WTC11 (cell line): Measurements from ENCODE around the gene TRMT2A. TPM values are rescaled to one million over a fixed set of nuclear protein-coding genes. Genes with fewer than 3 reads are reported as not detected.

Experiments
- ATAC-seq: fragments of 200-7000 bp; cut with Tn5 transposase; 2 replicates; pipeline ENCODE4 v1.10.0; 2021; ENCODE audit warnings: mild to moderate bottlenecking, moderate library complexity
- CTCF ChIA-PET: fragments of 300-600 bp; sonication (Branson Sonifier 250); formaldehyde crosslinking; loops from one replicate; lab custom pipeline; 2021; ENCODE audit warnings: antibody characterized with exemption; lab: Charles Lee
- POLR2A ChIA-PET: fragments of 350-600 bp; sonication (Branson Sonifier 250); formaldehyde crosslinking; loops from one replicate; lab custom pipeline; 2021; ENCODE audit warnings: antibody characterized with exemption; lab: Charles Lee
- DNase-seq: peaks from one replicate; pipeline ENCODE4 v3.0.0; 2021; ENCODE audit warnings: low spot score
- H3K27ac Mint-ChIP-seq: 2 replicates; pipeline ENCODE4 v1.8.0; 2021; ENCODE audit warnings: mixed read lengths
- H3K27me3 Mint-ChIP-seq: 2 replicates; pipeline ENCODE4 v1.8.0; 2021; ENCODE audit warnings: low read depth, mild to moderate bottlenecking, moderate library complexity, mixed read lengths
- H3K36me3 Mint-ChIP-seq: 2 replicates; pipeline ENCODE4 v1.8.0; 2021; ENCODE audit warnings: mixed read lengths
- H3K4me1 Mint-ChIP-seq: 2 replicates; pipeline ENCODE4 v1.8.0; 2022; ENCODE audit warnings: mixed read lengths
- H3K4me3 Mint-ChIP-seq: 2 replicates; pipeline ENCODE4 v1.8.0; 2021; ENCODE audit warnings: mild to moderate bottlenecking, moderate library complexity, mixed read lengths
- H3K9me3 Mint-ChIP-seq: 2 replicates; pipeline ENCODE4 v1.8.0; 2021; ENCODE audit warnings: mixed read lengths
- IRF2 ChIP-seq: sonication (generic); formaldehyde crosslinking; IDR thresholded peaks from 2 replicates; pipeline ENCODE4 v1.8.0; 2022; ENCODE audit warnings: low read depth, missing genetic modification reagents, borderline replicate concordance
- NFATC4 ChIP-seq: fragments of 250-450 bp; sonication (Bioruptor Pico); IDR thresholded peaks from 2 replicates; pipeline ENCODE4 v1.9.0; 2021; ENCODE audit warnings: mild to moderate bottlenecking
- NFE2L1 ChIP-seq: sonication (generic); formaldehyde crosslinking; IDR thresholded peaks from 2 replicates; pipeline ENCODE4 v1.8.1; 2023; ENCODE audit warnings: missing genetic modification reagents
- NR1H2 ChIP-seq: sonication (generic); formaldehyde crosslinking; IDR thresholded peaks from 2 replicates; pipeline ENCODE4 v1.9.0; 2021; ENCODE audit warnings: mild to moderate bottlenecking, moderate library complexity, missing genetic modification reagents
- OVOL2 ChIP-seq: fragments of 250-450 bp; sonication (Bioruptor Pico); IDR thresholded peaks from 2 replicates; pipeline ENCODE4 v1.9.0; 2021; ENCODE audit warnings: mild to moderate bottlenecking, borderline replicate concordance
- PRRX2 ChIP-seq: fragments of 250-450 bp; sonication (Bioruptor Pico); IDR thresholded peaks from 2 replicates; pipeline ENCODE4 v1.8.0; 2021; ENCODE audit warnings: mild to moderate bottlenecking
- RORB ChIP-seq: fragments of 250-450 bp; sonication (Bioruptor Pico); IDR thresholded peaks from 2 replicates; pipeline ENCODE4 v1.9.0; 2021; ENCODE audit warnings: mild to moderate bottlenecking
- SMAD4 ChIP-seq: sonication (generic); formaldehyde crosslinking; IDR thresholded peaks from 2 replicates; pipeline ENCODE4 v1.8.0; 2022; ENCODE audit warnings: mild to moderate bottlenecking, missing genetic modification reagents
- SOX15 ChIP-seq: fragments of 250-450 bp; sonication (Bioruptor Pico); IDR thresholded peaks from 2 replicates; pipeline ENCODE4 v1.9.0; 2021; ENCODE audit warnings: mild to moderate bottlenecking
- SP1 ChIP-seq: sonication (generic); formaldehyde crosslinking; conservative IDR thresholded peaks from 2 replicates; pipeline ENCODE4 v1.8.1; 2022; ENCODE audit warnings: missing genetic modification reagents
- TCF7 ChIP-seq: sonication (generic); formaldehyde crosslinking; IDR thresholded peaks from 2 replicates; pipeline ENCODE4 v1.8.0; 2022; ENCODE audit warnings: mild to moderate bottlenecking, low read depth, missing genetic modification reagents, moderate library complexity
- TP53 ChIP-seq: sonication (generic); formaldehyde crosslinking; IDR thresholded peaks from 2 replicates; pipeline ENCODE4 v1.8.1; 2023; ENCODE audit warnings: mild to moderate bottlenecking, missing genetic modification reagents
- ZNF121 ChIP-seq: sonication (generic); formaldehyde crosslinking; IDR thresholded peaks from 2 replicates; pipeline ENCODE4 v1.8.0; 2023; ENCODE audit warnings: missing genetic modification reagents
- ZNF232 ChIP-seq: sonication (generic); formaldehyde crosslinking; IDR thresholded peaks from 2 replicates; pipeline ENCODE4 v1.8.0; 2022; ENCODE audit warnings: mild to moderate bottlenecking, missing genetic modification reagents
- ZNF263 ChIP-seq: sonication (generic); formaldehyde crosslinking; IDR thresholded peaks from 2 replicates; pipeline ENCODE4 v1.8.1; 2022; ENCODE audit warnings: low read depth, mild to moderate bottlenecking, moderate library complexity, missing genetic modification reagents
- ZNF396 ChIP-seq: fragments of 250-450 bp; sonication (Bioruptor Pico); IDR thresholded peaks from 2 replicates; pipeline ENCODE4 v1.8.0; 2021; ENCODE audit warnings: mild to moderate bottlenecking, moderate library complexity, borderline replicate concordance
- ZNF532 ChIP-seq: fragments of 250-450 bp; sonication (Bioruptor Pico); IDR thresholded peaks from 2 replicates; pipeline ENCODE4 v1.9.0; 2021; ENCODE audit warnings: mild to moderate bottlenecking, borderline replicate concordance
- total RNA-seq: library from RNA; stranded (reverse); gene quantifications from 3 replicates; pipeline ENCODE4 v1.2.3, GENCODE V29; 2021
- TF ChIP-seq, protein P1 (sequence below): fragments of 250-450 bp; sonication (Bioruptor Pico); IDR thresholded peaks from 2 replicates; pipeline ENCODE4 v1.9.0; 2021; ENCODE audit warnings: moderate library complexity, mild to moderate bottlenecking, inconsistent platforms, borderline replicate concordance
- TF ChIP-seq, protein P2 (sequence below): sonication (generic); formaldehyde crosslinking; IDR thresholded peaks from 2 replicates; pipeline ENCODE4 v1.8.1; 2022; ENCODE audit warnings: missing genetic modification reagents, borderline replicate concordance

The TRMT2A gene
- total RNA-seq, 1 experiment from 2014 or later: 68.6 TPM

DNA sequence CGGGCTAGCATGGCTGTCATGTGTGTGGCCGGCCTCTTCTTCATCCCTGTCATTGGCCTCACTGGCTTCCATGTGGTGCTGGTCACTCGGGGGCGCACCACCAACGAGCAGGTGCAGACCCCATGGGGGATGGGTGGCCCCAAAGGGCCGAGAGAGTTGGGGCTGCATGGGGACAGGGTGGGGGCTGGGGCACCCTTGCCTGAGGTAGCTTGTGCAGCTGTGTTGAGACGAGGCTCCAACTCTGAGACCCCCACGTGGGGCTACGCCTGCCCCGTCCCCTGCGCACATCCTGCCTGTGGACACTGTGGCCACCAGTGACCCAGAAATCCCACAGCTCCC lies 23.1 kb upstream of the TRMT2A start:
- no peaks in the 10 kb centered on the region for H3K4me1 Mint-ChIP-seq
- ChIA-PET POLR2A (interaction anchor here (0.6 kb wide), 1 partner anchor 23 kb away, joined by 3 read pairs; the partner anchor contains the start of gene TRMT2A), CTCF (no interaction called here)
- ATAC-seq: no peak
- no peaks in the 10 kb centered on the region for H3K27me3 Mint-ChIP-seq
- H3K4me3 Mint-ChIP-seq: no peak overlapping the region
- H3K9me3 Mint-ChIP-seq: no peaks in the 10 kb centered on the region
- no peak overlapping the region for H3K27ac Mint-ChIP-seq
- DNase-seq: no peak
- H3K36me3 Mint-ChIP-seq: no peaks in the 10 kb centered on the region
- TF ChIP-seq, protein P1, sequence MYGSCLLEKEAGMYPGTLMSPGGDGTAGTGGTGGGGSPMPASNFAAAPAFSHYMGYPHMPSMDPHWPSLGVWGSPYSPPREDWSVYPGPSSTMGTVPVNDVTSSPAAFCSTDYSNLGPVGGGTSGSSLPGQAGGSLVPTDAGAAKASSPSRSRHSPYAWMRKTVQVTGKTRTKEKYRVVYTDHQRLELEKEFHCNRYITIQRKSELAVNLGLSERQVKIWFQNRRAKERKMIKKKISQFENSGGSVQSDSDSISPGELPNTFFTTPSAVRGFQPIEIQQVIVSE (CRISPR knock-in tag): no peak
- TF ChIP-seq SOX15 (CRISPR knock-in tag) (no peak), IRF2 (CRISPR knock-in tag) (no peak), NFATC4 (CRISPR knock-in tag) (no peak), SP1 (no peak), ZNF232 (CRISPR knock-in tag) (no peak), TCF7 (CRISPR knock-in tag) (no peak), OVOL2 (CRISPR knock-in tag) (no peak), NR1H2 (no peak), ZNF396 (no peak), NFE2L1 (CRISPR knock-in tag) (no peak), ZNF121 (no peak), SMAD4 (no peak)
- TF ChIP-seq, protein P2, sequence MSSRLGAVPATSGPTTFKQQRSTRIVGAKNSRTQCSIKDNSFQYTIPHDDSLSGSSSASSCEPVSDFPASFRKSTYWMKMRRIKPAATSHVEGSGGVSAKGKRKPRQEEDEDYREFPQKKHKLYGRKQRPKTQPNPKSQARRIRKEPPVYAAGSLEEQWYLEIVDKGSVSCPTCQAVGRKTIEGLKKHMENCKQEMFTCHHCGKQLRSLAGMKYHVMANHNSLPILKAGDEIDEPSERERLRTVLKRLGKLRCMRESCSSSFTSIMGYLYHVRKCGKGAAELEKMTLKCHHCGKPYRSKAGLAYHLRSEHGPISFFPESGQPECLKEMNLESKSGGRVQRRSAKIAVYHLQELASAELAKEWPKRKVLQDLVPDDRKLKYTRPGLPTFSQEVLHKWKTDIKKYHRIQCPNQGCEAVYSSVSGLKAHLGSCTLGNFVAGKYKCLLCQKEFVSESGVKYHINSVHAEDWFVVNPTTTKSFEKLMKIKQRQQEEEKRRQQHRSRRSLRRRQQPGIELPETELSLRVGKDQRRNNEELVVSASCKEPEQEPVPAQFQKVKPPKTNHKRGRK: no peak

DNA sequence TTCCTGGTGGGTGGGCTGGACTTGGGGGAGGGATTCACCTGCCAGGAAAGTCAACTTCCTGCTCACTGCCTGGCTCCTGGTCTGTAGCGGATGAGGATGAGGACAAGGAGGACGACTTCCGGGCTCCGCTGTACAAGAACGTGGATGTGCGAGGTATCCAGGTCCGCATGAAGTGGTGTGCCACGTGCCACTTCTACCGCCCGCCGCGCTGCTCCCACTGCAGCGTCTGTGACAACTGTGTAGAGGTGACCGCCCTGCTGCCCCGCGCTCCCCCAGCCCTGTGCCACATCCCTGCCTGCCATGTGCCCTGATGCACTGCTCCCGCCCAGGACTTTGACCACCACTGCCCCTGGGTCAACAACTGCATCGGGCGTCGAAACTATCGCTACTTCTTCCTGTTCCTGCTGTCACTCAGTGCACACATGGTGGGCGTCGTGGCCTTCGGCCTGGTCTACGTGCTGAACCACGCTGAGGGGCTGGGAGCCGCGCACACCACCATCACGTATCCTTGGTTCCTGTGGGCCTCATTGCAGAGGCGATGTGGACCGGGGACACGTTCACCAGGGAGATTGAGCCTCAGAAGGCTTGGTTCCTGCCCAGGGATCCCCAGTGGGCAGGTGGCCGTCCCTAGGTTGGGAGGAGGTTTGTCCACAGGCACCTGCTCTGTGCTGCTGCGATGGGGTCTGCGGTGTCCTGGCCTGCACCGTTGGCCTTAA lies 22.5 kb upstream of the TRMT2A start:
- ChIA-PET CTCF (interaction anchor here (0.7 kb wide), 1 partner anchor 18 kb away, joined by 3 read pairs; no protein-coding TSS in a partner anchor), POLR2A (interaction anchor here (0.6 kb wide), 1 partner anchor 22 kb away, joined by 3 read pairs; the partner anchor contains the start of gene TRMT2A)
- no peaks in the 10 kb centered on the region for H3K27me3 Mint-ChIP-seq
- H3K4me1 Mint-ChIP-seq: no peaks in the 10 kb centered on the region
- peak overlapping the region; percentile 19; the same call in 1 of the 2 replicates for H3K27ac Mint-ChIP-seq
- ATAC-seq: no peak
- DNase-seq: no peak
- no peaks in the 10 kb centered on the region for H3K9me3 Mint-ChIP-seq
- no peak overlapping the region for H3K4me3 Mint-ChIP-seq
- no peaks in the 10 kb centered on the region for H3K36me3 Mint-ChIP-seq
- no peak for TF ChIP-seq ZNF121
- no peak for TF ChIP-seq PRRX2 (CRISPR knock-in tag)
- TF ChIP-seq NFE2L1 (CRISPR knock-in tag): no peak
- no peak for TF ChIP-seq NFATC4 (CRISPR knock-in tag)
- no peak for TF ChIP-seq TP53 (CRISPR knock-in tag)
- TF ChIP-seq ZNF232 (CRISPR knock-in tag): no peak
- no peak for TF ChIP-seq RORB
- TF ChIP-seq ZNF263 (CRISPR knock-in tag): no peak
- TF ChIP-seq SP1: no peak
- no peak for TF ChIP-seq ZNF532 (CRISPR knock-in tag)
- TF ChIP-seq, all 79 proteins: peak for 0
